Activated CD4-positive, alpha-beta T cell treated with anti-CD3 and anti-CD28 coated beads for 1 hour (primary cell): ENCODE results near the gene NGEF.

ENCODE experiments used
- DNase-seq: peaks from one replicate; pipeline ENCODE4 v3.0.0-alpha.2; 2020

NGEF gene

GRCh38 chr2:232879618-232880494, 133.2 kb downstream of the NGEF start:
- no peak for DNase-seq

GRCh38 chr2:232878855-232879617, 134.0 kb downstream of the NGEF start:
- DNase-seq: no peak

GRCh38 chr2:232877940-232878511, 135.0 kb downstream of the NGEF start:
- no peak for DNase-seq

DNA sequence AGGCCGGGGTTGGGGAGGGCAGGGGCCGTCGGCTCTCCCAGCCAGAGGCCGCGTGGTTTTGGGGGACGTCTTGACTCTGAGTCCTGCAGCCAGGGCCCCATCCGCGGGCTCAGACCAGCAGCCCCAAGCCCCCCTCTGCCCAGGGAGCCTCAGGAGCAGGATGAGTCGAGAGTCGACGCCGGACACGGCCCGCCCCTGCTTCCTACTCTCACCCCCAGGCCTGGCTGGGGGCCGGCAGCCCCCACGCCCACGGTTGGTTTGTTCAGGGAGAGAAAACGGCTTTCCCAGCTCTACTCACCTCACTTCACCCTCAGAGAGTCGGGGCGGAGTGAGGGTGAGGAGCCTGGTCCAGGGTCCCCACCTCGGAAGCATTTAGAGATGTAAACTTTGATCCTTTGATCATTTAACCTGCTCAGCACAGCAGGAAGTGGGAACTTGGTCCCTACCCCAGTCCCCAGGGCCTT, 136.0 kb downstream of the NGEF start:
- no peak for DNase-seq

DNA sequence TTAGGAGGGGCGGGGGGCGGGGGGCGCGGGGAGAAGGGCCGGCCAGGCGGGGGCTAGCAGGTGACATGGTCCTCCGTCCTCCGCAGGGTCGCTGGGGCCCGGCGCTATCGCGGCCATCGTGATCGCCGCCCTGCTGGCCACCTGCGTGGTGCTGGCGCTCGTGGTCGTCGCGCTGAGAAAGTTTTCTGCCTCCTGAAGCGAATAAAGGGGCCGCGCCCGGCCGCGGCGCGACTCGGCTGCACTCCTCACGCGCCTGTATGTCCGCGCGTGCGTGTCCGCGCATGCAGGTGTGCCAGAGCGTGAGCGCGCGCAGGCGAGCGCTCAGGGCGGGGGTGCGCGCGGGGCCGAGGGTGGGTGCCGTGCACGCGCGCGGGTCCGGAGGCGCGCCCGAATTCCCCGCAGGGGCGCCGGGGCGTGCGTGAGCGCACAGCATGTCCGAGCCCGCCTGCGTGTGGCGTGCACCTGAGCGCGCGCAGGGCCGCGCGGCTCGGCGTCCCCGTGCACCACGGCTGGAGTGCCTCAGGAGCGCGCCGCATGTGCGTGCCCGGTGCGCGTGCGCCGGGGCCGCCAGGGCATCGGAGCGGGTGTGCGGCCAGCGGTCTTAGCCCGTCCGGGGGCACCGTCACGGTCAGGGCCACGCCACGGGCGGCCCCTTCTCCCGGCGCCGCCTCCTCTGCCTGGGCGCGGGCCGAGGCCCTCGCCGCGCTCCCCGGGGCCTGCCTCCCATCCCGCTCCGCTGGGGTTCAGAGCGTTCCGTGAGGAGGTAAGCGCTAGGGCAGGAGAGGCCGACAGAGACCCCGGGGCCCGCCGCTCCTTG, 136.7 kb downstream of the NGEF start:
- no peak for DNase-seq

DNA sequence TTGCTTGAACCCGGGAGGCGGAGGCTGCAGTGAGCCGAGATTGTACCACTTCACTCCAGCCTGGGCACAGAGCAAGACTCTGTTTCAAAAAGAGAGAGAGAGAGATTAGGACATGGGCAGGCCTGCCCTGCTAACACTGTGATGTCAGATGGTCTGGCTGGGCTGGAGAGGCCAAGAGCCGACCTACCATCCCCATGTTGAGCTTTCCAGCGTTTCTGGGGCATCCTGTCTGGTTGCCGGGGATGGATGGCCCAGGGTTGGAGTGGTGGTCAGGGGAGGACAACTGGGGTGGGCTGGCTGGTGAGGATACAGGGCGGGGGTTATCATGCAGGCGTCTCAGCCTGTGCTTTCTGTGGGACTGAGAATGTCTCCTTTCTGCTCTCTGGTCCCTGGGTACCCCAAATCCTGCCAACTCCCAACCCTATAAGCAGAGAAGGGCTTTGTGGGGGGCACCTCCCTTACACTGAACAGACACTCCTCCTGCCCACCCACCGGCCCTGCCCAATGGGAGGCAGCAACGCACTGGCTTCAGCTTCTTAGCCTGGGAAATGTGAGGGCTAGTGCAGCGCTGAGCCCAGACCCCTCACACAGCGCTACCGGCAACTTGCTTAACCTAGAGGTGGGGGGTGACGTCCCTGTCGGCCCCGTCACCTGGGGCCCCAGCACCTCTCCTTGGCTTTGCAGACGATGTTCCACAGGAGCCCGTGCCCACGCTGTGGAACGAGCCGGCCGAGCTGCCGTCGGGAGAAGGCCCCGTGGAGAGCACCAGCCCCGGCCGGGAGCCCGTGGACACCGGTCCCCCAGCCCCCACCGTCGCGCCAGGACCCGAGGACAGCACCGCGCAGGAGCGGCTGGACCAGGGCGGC, 137.6 kb downstream of the NGEF start:
- no peak for DNase-seq

GRCh38 chr2:232874677-232875223, 138.3 kb downstream of the NGEF start:
- no peak for DNase-seq

- DNase-seq: no peak
Measured at GRCh38 chr2:232873909-232874641, 139.0 kb downstream of the NGEF start.

DNA sequence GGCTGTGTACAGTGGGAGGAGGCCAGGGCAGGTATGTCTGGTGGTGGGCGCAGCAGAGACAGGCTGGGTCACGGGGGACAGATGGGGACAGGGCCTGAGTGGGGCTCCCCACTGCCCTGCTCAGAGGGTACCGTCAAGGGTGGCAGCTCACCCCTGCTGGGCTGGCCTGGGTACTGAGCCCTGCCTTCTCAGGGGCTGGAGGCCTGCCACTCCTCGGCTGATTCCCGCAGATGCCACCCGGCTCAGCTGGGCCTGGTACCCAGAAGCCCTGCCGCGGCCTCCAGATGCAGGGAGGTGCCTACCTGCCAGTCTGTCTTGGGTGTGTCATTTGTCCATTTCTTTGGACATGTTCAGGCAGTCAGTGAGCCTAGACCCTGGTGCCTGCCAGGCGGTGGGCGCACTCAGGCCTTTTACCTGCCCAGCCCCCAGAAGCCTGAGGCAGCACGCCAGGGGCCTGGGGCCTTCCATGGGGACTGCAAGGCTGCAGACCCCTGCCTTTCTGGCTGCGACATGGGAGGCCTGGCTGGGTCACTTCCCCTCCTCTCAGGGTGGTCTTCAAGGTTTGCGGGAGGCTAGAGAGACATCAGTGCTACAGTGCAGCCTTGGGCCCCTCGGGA, 139.7 kb downstream of the NGEF start:
- DNase-seq: no peak

GRCh38 chr2:232872826-232873225, 140.2 kb downstream of the NGEF start:
- DNase-seq: no peak

GRCh38 chr2:232871835-232872736, 141.0 kb downstream of the NGEF start:
- no peak for DNase-seq

GRCh38 chr2:232871418-232871834, 141.6 kb downstream of the NGEF start:
- DNase-seq: no peak

DNA sequence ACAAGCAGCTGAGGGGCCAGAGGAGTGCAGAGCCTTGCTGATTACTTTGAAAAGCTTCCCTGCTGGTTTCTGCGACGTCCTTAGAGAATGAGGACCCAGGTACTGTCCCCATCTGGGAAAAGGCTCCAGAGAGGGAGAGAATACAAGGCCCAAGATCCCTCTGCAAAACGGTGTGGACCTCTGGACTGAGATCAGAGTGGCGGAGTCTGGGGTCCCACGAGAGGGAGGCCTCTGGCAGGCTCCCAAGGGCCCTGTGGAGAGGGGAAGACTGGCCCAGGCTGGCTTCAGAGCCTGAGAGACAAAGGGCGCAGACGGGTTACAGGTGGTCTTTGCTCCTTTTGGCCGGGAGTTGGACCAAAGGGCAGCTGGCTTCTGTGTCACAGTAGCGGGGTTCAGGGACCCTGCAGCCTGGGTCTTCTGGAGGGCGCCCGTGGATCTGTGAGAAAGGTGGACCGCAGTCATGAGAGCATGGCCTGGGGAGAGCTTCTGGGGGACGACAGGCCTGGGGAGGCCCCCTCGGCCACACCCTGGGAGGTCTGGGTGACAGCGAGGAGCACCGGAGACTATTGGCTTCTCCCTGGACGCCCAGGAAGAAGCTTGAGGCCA, 142.2 kb downstream of the NGEF start:
- DNase-seq: no peak

DNA sequence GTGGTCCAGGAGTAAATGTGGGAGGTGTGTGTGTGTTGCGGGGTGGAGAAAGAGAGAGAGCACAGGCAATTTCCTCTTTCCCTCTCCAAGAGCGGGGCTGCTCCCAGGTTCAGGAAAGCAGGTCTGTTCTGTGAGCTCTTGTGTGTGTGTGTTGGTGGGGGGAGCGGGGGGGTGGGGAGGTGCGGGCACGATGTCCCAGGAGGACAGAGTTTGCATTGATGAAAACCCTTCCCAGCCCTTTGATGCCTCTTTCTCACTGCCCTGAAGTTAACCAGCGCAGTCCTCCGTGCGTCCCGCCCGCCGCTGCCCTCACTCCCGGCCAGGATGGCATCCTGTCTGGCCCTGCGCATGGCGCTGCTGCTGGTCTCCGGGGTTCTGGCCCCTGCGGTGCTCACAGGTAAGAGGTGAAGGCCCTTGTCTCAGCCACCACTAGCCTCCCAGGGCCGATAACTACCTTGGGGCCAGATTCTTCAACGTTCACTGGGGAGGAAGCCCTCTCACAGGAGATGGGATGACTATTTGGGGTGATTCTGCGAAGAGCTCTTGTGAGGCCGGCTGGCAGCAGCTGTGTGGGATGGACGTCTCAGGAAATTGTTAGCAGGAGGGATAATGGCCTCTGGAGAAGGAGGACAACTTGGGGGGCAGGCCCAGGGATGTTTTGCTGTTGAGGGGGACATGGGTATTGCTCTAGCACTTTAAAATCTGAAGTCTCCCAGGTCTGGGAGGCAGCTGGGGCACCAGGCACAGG, 142.9 kb downstream of the NGEF start, which contains the start of gene SNORC:
Gene SNORC (plus strand): TSS at position 247 of the 748 bp plus-strand sequence. CDS start 78 bp downstream, at position 325.
- no peak for DNase-seq

GRCh38 chr2:232869138-232870017, 143.7 kb downstream of the NGEF start:
- DNase-seq: no peak

GRCh38 chr2:232866104-232866503, 147.0 kb downstream of the NGEF start:
- no peak for DNase-seq

GRCh38 chr2:232865165-232865564, 147.9 kb downstream of the NGEF start:
- DNase-seq: no peak
